WTC11 (cell line): ENCODE measurements around the gene CYSTM1. TPM values are rescaled to one million over a fixed set of nuclear protein-coding genes. Genes with fewer than 3 reads are reported as not detected.

Experiments used
- ATAC-seq: fragments of 200-7000 bp; cut with Tn5 transposase; 2 replicates; pipeline ENCODE4 v1.10.0; 2021; ENCODE audit warnings: mild to moderate bottlenecking, moderate library complexity
- CTCF ChIA-PET: fragments of 300-600 bp; sonication (Branson Sonifier 250); formaldehyde crosslinking; loops from one replicate; lab custom pipeline; 2021; ENCODE audit warnings: antibody characterized with exemption; lab: Charles Lee
- POLR2A ChIA-PET: fragments of 350-600 bp; sonication (Branson Sonifier 250); formaldehyde crosslinking; loops from one replicate; lab custom pipeline; 2021; ENCODE audit warnings: antibody characterized with exemption; lab: Charles Lee
- DNase-seq: peaks from one replicate; pipeline ENCODE4 v3.0.0; 2021; ENCODE audit warnings: low spot score
- H3K27ac Mint-ChIP-seq: 2 replicates; pipeline ENCODE4 v1.8.0; 2021; ENCODE audit warnings: mixed read lengths
- H3K27me3 Mint-ChIP-seq: 2 replicates; pipeline ENCODE4 v1.8.0; 2021; ENCODE audit warnings: low read depth, mild to moderate bottlenecking, moderate library complexity, mixed read lengths
- H3K36me3 Mint-ChIP-seq: 2 replicates; pipeline ENCODE4 v1.8.0; 2021; ENCODE audit warnings: mixed read lengths
- H3K4me1 Mint-ChIP-seq: 2 replicates; pipeline ENCODE4 v1.8.0; 2022; ENCODE audit warnings: mixed read lengths
- H3K4me3 Mint-ChIP-seq: 2 replicates; pipeline ENCODE4 v1.8.0; 2021; ENCODE audit warnings: mild to moderate bottlenecking, moderate library complexity, mixed read lengths
- H3K9me3 Mint-ChIP-seq: 2 replicates; pipeline ENCODE4 v1.8.0; 2021; ENCODE audit warnings: mixed read lengths
- AR ChIP-seq: fragments of 250-450 bp; sonication (Bioruptor Pico); IDR thresholded peaks from 2 replicates; pipeline ENCODE4 v1.9.0; 2021; ENCODE audit warnings: mild to moderate bottlenecking
- ARID4B ChIP-seq: sonication (generic); formaldehyde crosslinking; IDR thresholded peaks from 2 replicates; pipeline ENCODE4 v1.8.0; 2023; ENCODE audit warnings: missing genetic modification reagents, mild to moderate bottlenecking, borderline replicate concordance
- ATF1 ChIP-seq: sonication (generic); formaldehyde crosslinking; IDR thresholded peaks from 2 replicates; pipeline ENCODE4 v1.8.1; 2023; ENCODE audit warnings: mild to moderate bottlenecking, moderate library complexity, missing genetic modification reagents
- CDX4 ChIP-seq: fragments of 250-450 bp; sonication (Bioruptor Pico); IDR thresholded peaks from 2 replicates; pipeline ENCODE4 v1.9.0; 2021; ENCODE audit warnings: moderate library complexity, mild to moderate bottlenecking, inconsistent platforms, borderline replicate concordance
- CREM ChIP-seq: sonication (generic); formaldehyde crosslinking; IDR thresholded peaks from 2 replicates; pipeline ENCODE4 v1.8.1; 2022; ENCODE audit warnings: mild to moderate bottlenecking, missing genetic modification reagents, moderate library complexity
- E2F4 ChIP-seq: sonication (generic); formaldehyde crosslinking; IDR thresholded peaks from 2 replicates; pipeline ENCODE4 v1.8.1; 2022; ENCODE audit warnings: low read depth, mild to moderate bottlenecking, moderate library complexity, missing genetic modification reagents, borderline replicate concordance
- FOXP1 ChIP-seq: sonication (generic); formaldehyde crosslinking; IDR thresholded peaks from 2 replicates; pipeline ENCODE4 v1.8.0; 2022; ENCODE audit warnings: missing genetic modification reagents, mild to moderate bottlenecking, moderate library complexity, borderline replicate concordance
- GRHL2 ChIP-seq: fragments of 250-450 bp; sonication (Bioruptor Pico); IDR thresholded peaks from 2 replicates; pipeline ENCODE4 v1.8.0; 2022; ENCODE audit warnings: mild to moderate bottlenecking, moderate library complexity; ENCODE audit not compliant: insufficient replicate concordance, severe bottlenecking
- HMGA2 ChIP-seq: fragments of 250-450 bp; sonication (Bioruptor Pico); IDR thresholded peaks from 2 replicates; pipeline ENCODE4 v1.4.0; 2021; ENCODE audit warnings: mild to moderate bottlenecking, moderate library complexity
- JUN ChIP-seq: sonication (generic); formaldehyde crosslinking; IDR thresholded peaks from 2 replicates; pipeline ENCODE4 v1.8.0; 2023; ENCODE audit warnings: mild to moderate bottlenecking, missing genetic modification reagents
- NFE2L1 ChIP-seq: sonication (generic); formaldehyde crosslinking; IDR thresholded peaks from 2 replicates; pipeline ENCODE4 v1.8.1; 2023; ENCODE audit warnings: missing genetic modification reagents
- STAT6 ChIP-seq: sonication (generic); formaldehyde crosslinking; conservative IDR thresholded peaks from 2 replicates; pipeline ENCODE4 v1.8.1; 2023; ENCODE audit warnings: mild to moderate bottlenecking, low read depth, missing genetic modification reagents, moderate library complexity
- TEAD4 ChIP-seq: sonication (generic); formaldehyde crosslinking; IDR thresholded peaks from 2 replicates; pipeline ENCODE4 v1.8.0; 2022; ENCODE audit warnings: mild to moderate bottlenecking, missing genetic modification reagents
- USF1 ChIP-seq: sonication (generic); formaldehyde crosslinking; IDR thresholded peaks from 2 replicates; pipeline ENCODE4 v1.8.0; 2022; ENCODE audit warnings: mild to moderate bottlenecking, missing genetic modification reagents
- ZMAT4 ChIP-seq: fragments of 250-450 bp; sonication (Bioruptor Pico); IDR thresholded peaks from 2 replicates; pipeline ENCODE4 v1.9.0; 2021; ENCODE audit warnings: mild to moderate bottlenecking
- ZNF416 ChIP-seq: fragments of 250-450 bp; sonication (Bioruptor Pico); IDR thresholded peaks from 2 replicates; pipeline ENCODE4 v1.9.0; 2021; ENCODE audit warnings: mild to moderate bottlenecking, inconsistent platforms
- ZNF423 ChIP-seq: fragments of 250-450 bp; sonication (Bioruptor Pico); IDR thresholded peaks from 2 replicates; pipeline ENCODE4 v2.1.2; 2022; ENCODE audit warnings: mild to moderate bottlenecking, moderate library complexity
- total RNA-seq: library from RNA; stranded (reverse); gene quantifications from 3 replicates; pipeline ENCODE4 v1.2.3, GENCODE V29; 2021

The CYSTM1 gene
- total RNA-seq, 1 experiment from 2014 or later, result 29.3 TPM

GRCh38 chr5:140174014-140174413 lies 974 bp upstream of the CYSTM1 start:
- peak overlapping the region; percentile 31; the same call in 1 of the 2 replicates for H3K27ac Mint-ChIP-seq

More at GRCh38 chr5:140174014-140174413, 974 bp upstream of the CYSTM1 start:
- POLR2A ChIA-PET, result no interaction called here
- Mint-ChIP-seq H3K4me3 (peak overlapping the region; percentile 87), H3K36me3 (no peaks in the 10 kb centered on the region), H3K9me3 (no peaks in the 10 kb centered on the region), H3K4me1 (peaks cover 11% of the 10 kb centered on the region), H3K27me3 (peaks cover 11% of the 10 kb centered on the region; the same call in 1 of the 2 replicates)
- ATAC-seq (no peak), DNase-seq (no peak)
- CTCF ChIA-PET, result interaction anchor here (0.8 to 3.0 kb wide), 12 partner anchors 9 to 178 kb away, joined by 3 to 13 read pairs (median 4); partner anchors contain the start of gene HBEGF
- TF ChIP-seq FOXP1 (CRISPR knock-in tag), result no peak
- no peak for TF ChIP-seq ATF1 (CRISPR knock-in tag)
- no peak for TF ChIP-seq USF1
- TF ChIP-seq ARID4B (CRISPR knock-in tag), result no peak
- no peak for TF ChIP-seq ZNF423 (CRISPR knock-in tag)
- no peak for TF ChIP-seq ZMAT4 (CRISPR knock-in tag)
- TF ChIP-seq CREM (CRISPR knock-in tag), result no peak
- no peak for TF ChIP-seq TEAD4 (CRISPR knock-in tag)
- no peak for TF ChIP-seq E2F4
- TF ChIP-seq STAT6 (CRISPR knock-in tag), result no peak
- TF ChIP-seq CDX4 (CRISPR knock-in tag), result no peak
- TF ChIP-seq HMGA2 (CRISPR knock-in tag), result no peak
- no peak for TF ChIP-seq GRHL2
- no peak for TF ChIP-seq JUN (CRISPR knock-in tag)
- TF ChIP-seq NFE2L1 (CRISPR knock-in tag), result no peak
- TF ChIP-seq AR, result no peak
- no peak for TF ChIP-seq ZNF416 (CRISPR knock-in tag)
